ENCODE results near the gene ZNF563.
"Not testable (repeated sequence)": the region's sequence is repeated elsewhere in the genome, so short reads cannot be mapped to it uniquely, and the experiment has no call there.

The ZNF563 gene

GRCh38 chr19:12333162-12334159 lies at the start of gene ZNF563:
Gene ZNF563 (minus strand): TSS chr19:12333633. CDS start chr19:12333482, 151 bp downstream.
- peak; percentile 63 to 99 (median 95) for DNase-seq

GRCh38 chr19:12380444-12380737 lies 47.0 kb upstream of the ZNF563 start:
- no peak for DNase-seq

GRCh38 chr19:12379732-12380443 lies 46.5 kb upstream of the ZNF563 start:
- DNase-seq, result no peak

- DNase-seq, result no peak
Measured at GRCh38 chr19:12374026-12374425, 40.6 kb upstream of the ZNF563 start.

GRCh38 chr19:12365236-12366162 lies 32.1 kb upstream of the ZNF563 start, which contains the start of gene ZNF442:
Gene ZNF442 (minus strand): TSS chr19:12365683. CDS start chr19:12363631, 2,052 bp downstream.
- peak; percentile 44 to 97 (median 92) for DNase-seq

GRCh38 chr19:12364391-12365235 lies 31.2 kb upstream of the ZNF563 start:
- DNase-seq, result peak in 19 of 58 donors; percentile 5 to 49 (median 18)

- DNase-seq, result not testable (repeated sequence)
Measured at GRCh38 chr19:12362236-12362635, 28.8 kb upstream of the ZNF563 start.

GRCh38 chr19:12353375-12353774 lies 19.9 kb upstream of the ZNF563 start:
- no peak for DNase-seq

- no peak for DNase-seq
Measured at GRCh38 chr19:12350890-12351197, 17.4 kb upstream of the ZNF563 start.

- no peak for DNase-seq
Measured at GRCh38 chr19:12350185-12350889, 16.9 kb upstream of the ZNF563 start.

GRCh38 chr19:12346896-12347295 lies 13.5 kb upstream of the ZNF563 start:
- no peak for DNase-seq

GRCh38 chr19:12345197-12345596 lies 11.8 kb upstream of the ZNF563 start:
- no peak for DNase-seq

GRCh38 chr19:12331211-12331941 lies 2.1 kb downstream of the ZNF563 start:
- no peak for DNase-seq

- DNase-seq, result no peak
Measured at GRCh38 chr19:12330340-12330739, 3.1 kb downstream of the ZNF563 start.

GRCh38 chr19:12325690-12326089 lies 7.7 kb downstream of the ZNF563 start:
- DNase-seq, result no peak

GRCh38 chr19:12318782-12319413 lies 14.5 kb downstream of the ZNF563 start:
- DNase-seq, result no peak

- DNase-seq, result no peak
Measured at GRCh38 chr19:12314553-12314952, 18.9 kb downstream of the ZNF563 start.

- not testable (repeated sequence) for DNase-seq
Measured at GRCh38 chr19:12308891-12309290, 24.5 kb downstream of the ZNF563 start.
